ENCODE data around the gene NPLOC4. TPM values are rescaled to one million over a fixed set of nuclear protein-coding genes. Genes with fewer than 3 reads are reported as not detected.

Gene NPLOC4
- total RNA-seq, 3 donors from 2014 or later, result 56.0 to 69.0 (median 57.8) TPM

DNA sequence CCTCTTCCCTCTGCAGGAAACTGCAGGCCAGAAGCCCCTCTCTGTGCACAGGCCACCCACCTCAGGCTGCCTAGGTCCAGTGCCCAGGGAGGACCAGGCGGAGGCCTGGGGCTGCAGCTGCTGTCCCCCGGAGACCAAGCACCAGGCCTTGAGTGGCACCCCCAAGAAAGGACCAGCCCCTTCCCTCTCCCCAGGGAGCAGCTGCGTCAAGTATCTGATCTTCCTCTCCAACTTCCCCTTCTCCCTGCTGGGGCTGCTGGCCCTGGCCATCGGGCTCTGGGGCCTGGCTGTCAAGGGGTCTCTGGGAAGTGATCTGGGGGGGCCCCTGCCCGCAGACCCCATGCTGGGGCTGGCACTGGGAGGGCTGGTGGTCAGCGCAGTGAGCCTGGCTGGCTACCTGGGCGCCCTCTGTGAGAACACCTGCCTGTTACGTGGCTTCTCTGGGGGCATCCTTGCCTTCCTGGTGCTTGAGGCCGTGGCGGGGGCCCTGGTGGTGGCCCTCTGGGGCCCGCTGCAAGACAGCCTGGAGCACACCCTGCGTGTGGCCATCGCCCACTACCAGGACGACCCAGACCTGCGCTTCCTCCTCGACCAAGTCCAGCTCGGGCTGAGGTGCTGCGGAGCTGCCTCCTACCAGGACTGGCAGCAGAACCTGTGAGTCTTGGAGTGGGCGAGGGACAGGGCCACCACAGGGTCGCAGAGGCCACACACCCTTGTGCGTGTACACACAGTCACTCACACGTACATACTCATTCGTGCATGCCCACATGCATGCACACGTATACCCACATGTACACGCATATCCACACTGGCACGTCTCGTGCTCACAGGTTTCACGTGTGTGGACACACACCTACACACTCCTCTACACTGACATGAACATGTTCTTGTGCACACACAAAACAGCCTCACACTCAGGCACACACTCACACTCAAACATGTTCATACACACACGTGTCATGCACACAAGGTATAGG lies 8.4 kb upstream of the NPLOC4 start:
- H3K9me3 ChIP-seq, result peaks cover 0 to 6% of the 10 kb centered on the region in 2 donors
- no peak for DNase-seq (ENCODE audit: low spot score in 2 of 2)
- H3K4me1 ChIP-seq, result no peaks in the 10 kb centered on the region
- no peaks in the 10 kb centered on the region for H3K36me3 ChIP-seq
- TF ChIP-seq POLR2A (IDR thresholded peaks at IDR 0.05) (no peak), CTCF (IDR thresholded peaks at IDR 0.05) (no peak), POLR2AphosphoS5 (IDR thresholded peaks at IDR 0.05) (no peak)
- intact Hi-C loops (cut with DNase I; ENCODE audit: low total_unique reads), result no loop called here
- peaks cover 3 to 25% of the 10 kb centered on the region in 2 donors for H3K27me3 ChIP-seq
- no peak overlapping the region for H3K27ac ChIP-seq
- H3K4me3 ChIP-seq, result no peak overlapping the region

DNA sequence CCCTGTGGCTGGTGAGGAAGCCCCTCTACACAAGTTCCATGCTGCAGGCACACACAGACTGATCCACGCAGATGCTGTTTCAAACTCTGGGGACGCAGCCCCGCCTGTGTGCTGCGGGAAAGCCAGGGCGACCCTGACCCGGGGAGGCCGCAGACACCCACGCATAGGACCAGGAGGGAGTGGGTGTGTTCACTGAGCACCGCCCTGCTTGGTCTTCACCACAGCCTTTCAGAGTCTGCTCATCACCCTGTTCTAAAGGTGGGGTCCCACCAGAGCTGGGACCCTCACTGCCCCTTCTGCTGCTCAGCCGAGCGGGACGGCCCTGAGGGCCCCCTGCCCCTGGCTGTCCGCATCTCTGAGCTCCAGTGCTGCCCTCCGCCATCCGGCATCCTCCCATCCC lies 7.6 kb upstream of the NPLOC4 start:
- H3K36me3 ChIP-seq, result no peaks in the 10 kb centered on the region
- no peak overlapping the region for H3K4me3 ChIP-seq
- no peaks in the 10 kb centered on the region for H3K4me1 ChIP-seq
- H3K9me3 ChIP-seq, result peaks cover 0 to 6% of the 10 kb centered on the region in 2 donors
- intact Hi-C loops (cut with DNase I; ENCODE audit: low total_unique reads), result no loop called here
- H3K27ac ChIP-seq, result no peak overlapping the region
- no peak for TF ChIP-seq CTCF (IDR thresholded peaks at IDR 0.05)
- TF ChIP-seq POLR2A (IDR thresholded peaks at IDR 0.05), result no peak
- no peak for TF ChIP-seq POLR2AphosphoS5 (IDR thresholded peaks at IDR 0.05)
- peaks cover 3 to 20% of the 10 kb centered on the region in 2 donors for H3K27me3 ChIP-seq
- DNase-seq (ENCODE audit: low spot score in 2 of 2), result no peak

GRCh38 chr17:81641825-81642489 lies 5.0 kb upstream of the NPLOC4 start:
- H3K9me3 ChIP-seq, result no peaks in the 10 kb centered on the region
- no peak overlapping the region for H3K27ac ChIP-seq
- no peaks in the 10 kb centered on the region for H3K27me3 ChIP-seq
- H3K36me3 ChIP-seq, result no peaks in the 10 kb centered on the region
- no peaks in the 10 kb centered on the region for H3K4me1 ChIP-seq
- DNase-seq (ENCODE audit: low spot score in 2 of 2), result no peak
- no peak for TF ChIP-seq POLR2A (IDR thresholded peaks at IDR 0.05)
- H3K4me3 ChIP-seq, result no peak overlapping the region
- intact Hi-C loops (cut with DNase I; ENCODE audit: low total_unique reads), result no loop called here

GRCh38 chr17:81640011-81640410 lies 3.1 kb upstream of the NPLOC4 start:
- Histone ChIP-seq H3K9me3 (no peaks in the 10 kb centered on the region), H3K4me1 (peaks cover 0 to 7% of the 10 kb centered on the region in 2 donors), H3K36me3 (no peaks in the 10 kb centered on the region), H3K27ac (no peak overlapping the region), H3K4me3 (no peak overlapping the region), H3K27me3 (no peaks in the 10 kb centered on the region)
- TF ChIP-seq POLR2AphosphoS5 (IDR thresholded peaks at IDR 0.05), result no peak
- no peak for TF ChIP-seq CTCF (IDR thresholded peaks at IDR 0.05)
- no peak for TF ChIP-seq POLR2A (IDR thresholded peaks at IDR 0.05)
- intact Hi-C loops (cut with DNase I; ENCODE audit: low total_unique reads), result no loop called here
- DNase-seq (ENCODE audit: low spot score in 2 of 2), result no peak

GRCh38 chr17:81638683-81639082 lies 1.8 kb upstream of the NPLOC4 start:
- Histone ChIP-seq H3K36me3 (no peaks in the 10 kb centered on the region), H3K27ac (no peak overlapping the region), H3K4me3 (no peak overlapping the region), H3K4me1 (peaks cover 0 to 12% of the 10 kb centered on the region in 2 donors), H3K9me3 (no peaks in the 10 kb centered on the region), H3K27me3 (no peaks in the 10 kb centered on the region)
- DNase-seq (ENCODE audit: low spot score in 2 of 2), result no peak
- intact Hi-C loops (cut with DNase I; ENCODE audit: low total_unique reads), result no loop called here
- TF ChIP-seq CTCF (IDR thresholded peaks at IDR 0.05) (no peak), POLR2AphosphoS5 (IDR thresholded peaks at IDR 0.05) (no peak), POLR2A (IDR thresholded peaks at IDR 0.05) (no peak)
